ENCODE measurements around the gene ZNF689.
"Not testable (repeated sequence)": the region's sequence is repeated elsewhere in the genome, so short reads cannot be mapped to it uniquely, and the experiment has no call there.

ZNF689 gene

GRCh38 chr16:30590869-30591268 is 19.3 kb downstream of the ZNF689 start:
- not testable (repeated sequence) for DNase-seq

- not testable (repeated sequence) for DNase-seq
Measured at GRCh38 chr16:30589582-30589981, 20.6 kb downstream of the ZNF689 start.

- no peak for DNase-seq
Measured at GRCh38 chr16:30588651-30589050, 21.5 kb downstream of the ZNF689 start.

GRCh38 chr16:30585400-30586191 is 24.6 kb downstream of the ZNF689 start, which contains the start of gene ZNF785:
ZNF785 (minus strand) TSS chr16:30585697; CDS start chr16:30585611, 86 bp downstream.
- DNase-seq, result peak; percentile 95

- no peak for DNase-seq
Measured at GRCh38 chr16:30585022-30585399, 25.2 kb downstream of the ZNF689 start.

- DNase-seq, result no peak
Measured at GRCh38 chr16:30582611-30583340, 27.4 kb downstream of the ZNF689 start.

GRCh38 chr16:30581457-30581856 is 28.7 kb downstream of the ZNF689 start:
- DNase-seq, result no peak

- DNase-seq, result no peak
Measured at GRCh38 chr16:30574678-30575077, 35.5 kb downstream of the ZNF689 start.

GRCh38 chr16:30571445-30572322 is 38.5 kb downstream of the ZNF689 start, which contains the start of gene ZNF688:
ZNF688 (minus strand) TSS chr16:30571714; CDS start chr16:30571629, 85 bp downstream.
- DNase-seq, result peak; percentile 98

GRCh38 chr16:30570636-30571444 is 39.3 kb downstream of the ZNF689 start:
- DNase-seq, result no peak

- DNase-seq, result no peak
Measured at GRCh38 chr16:30569746-30570635, 40.2 kb downstream of the ZNF689 start.

GRCh38 chr16:30569281-30569680 is 40.9 kb downstream of the ZNF689 start:
- DNase-seq, result no peak

- peak; percentile 69 for DNase-seq
Measured at GRCh38 chr16:30567991-30568638, 42.1 kb downstream of the ZNF689 start.

- DNase-seq, result peak; percentile 61
Measured at GRCh38 chr16:30567160-30567990, 42.8 kb downstream of the ZNF689 start.

GRCh38 chr16:30566531-30566930 is 43.7 kb downstream of the ZNF689 start:
- DNase-seq, result no peak

GRCh38 chr16:30565984-30566383 is 44.2 kb downstream of the ZNF689 start:
- no peak for DNase-seq

- no peak for DNase-seq
Measured at GRCh38 chr16:30565526-30565925, 44.7 kb downstream of the ZNF689 start.

GRCh38 chr16:30562021-30562420 is 48.2 kb downstream of the ZNF689 start:
- DNase-seq, result no peak

- DNase-seq, result peak; percentile 20
Measured at GRCh38 chr16:30561089-30561816, 48.9 kb downstream of the ZNF689 start.

Measured in CD4-positive, alpha-beta T cell treated with Interferon gamma for 1 hour (primary cell).